GM21447 (cell line): Measurements from ENCODE around the gene FSTL1.

Source experiments
- ATAC-seq: cut with Tn5 transposase; IDR thresholded peaks from one replicate; pipeline ENCODE4 v1.9.1; 2021; ENCODE audit not compliant: unreplicated experiment

The FSTL1 gene

GRCh38 chr3:120469440-120469839 is 18.6 kb upstream of the FSTL1 start:
- no peak for ATAC-seq

- no peak for ATAC-seq
Observed at GRCh38 chr3:120468635-120469295, 18.0 kb upstream of the FSTL1 start.

GRCh38 chr3:120462409-120462959 is 11.7 kb upstream of the FSTL1 start:
- ATAC-seq: no peak

- ATAC-seq: no peak
Observed at GRCh38 chr3:120461416-120461815, 10.6 kb upstream of the FSTL1 start.

GRCh38 chr3:120460862-120461261 is 10.1 kb upstream of the FSTL1 start:
- ATAC-seq: no peak

- ATAC-seq: no peak
Observed at GRCh38 chr3:120460181-120460790, 9.5 kb upstream of the FSTL1 start.

- ATAC-seq: no peak
Observed at GRCh38 chr3:120459196-120459595, 8.4 kb upstream of the FSTL1 start.

- ATAC-seq: no peak
Observed at GRCh38 chr3:120457827-120458226, 7.0 kb upstream of the FSTL1 start.

GRCh38 chr3:120454076-120454689 is 3.4 kb upstream of the FSTL1 start:
- no peak for ATAC-seq

- no peak for ATAC-seq
Observed at GRCh38 chr3:120452816-120453215, 2.0 kb upstream of the FSTL1 start.

- ATAC-seq: no peak
Observed at GRCh38 chr3:120451806-120452205, 1.0 kb upstream of the FSTL1 start.

- no peak for ATAC-seq
Observed at GRCh38 chr3:120451272-120451761, 525 bp upstream of the FSTL1 start.

GRCh38 chr3:120449701-120450599 is 842 bp downstream of the FSTL1 start:
- no peak for ATAC-seq

- ATAC-seq: no peak
Observed at GRCh38 chr3:120449251-120449650, 1.5 kb downstream of the FSTL1 start.

- ATAC-seq: no peak
Observed at GRCh38 chr3:120448756-120449155, 2.0 kb downstream of the FSTL1 start.

GRCh38 chr3:120446891-120447668 is 3.7 kb downstream of the FSTL1 start:
- ATAC-seq: no peak

- ATAC-seq: no peak
Observed at GRCh38 chr3:120445654-120446053, 5.1 kb downstream of the FSTL1 start.

- ATAC-seq: no peak
Observed at GRCh38 chr3:120443626-120444123, 7.1 kb downstream of the FSTL1 start.

GRCh38 chr3:120442975-120443517 is 7.7 kb downstream of the FSTL1 start:
- no peak for ATAC-seq

- no peak for ATAC-seq
Observed at GRCh38 chr3:120441776-120442175, 9.0 kb downstream of the FSTL1 start.
